Measurements from ENCODE around the gene PHYKPL. TPM values are rescaled to one million over a fixed set of nuclear protein-coding genes. Genes with fewer than 3 reads are reported as not detected.

PHYKPL gene
- polyA plus RNA-seq, 1 donor (not counting 4 experiments of a cell fraction or from before 2014, with no cell fraction given) = 38.8 TPM

DNA sequence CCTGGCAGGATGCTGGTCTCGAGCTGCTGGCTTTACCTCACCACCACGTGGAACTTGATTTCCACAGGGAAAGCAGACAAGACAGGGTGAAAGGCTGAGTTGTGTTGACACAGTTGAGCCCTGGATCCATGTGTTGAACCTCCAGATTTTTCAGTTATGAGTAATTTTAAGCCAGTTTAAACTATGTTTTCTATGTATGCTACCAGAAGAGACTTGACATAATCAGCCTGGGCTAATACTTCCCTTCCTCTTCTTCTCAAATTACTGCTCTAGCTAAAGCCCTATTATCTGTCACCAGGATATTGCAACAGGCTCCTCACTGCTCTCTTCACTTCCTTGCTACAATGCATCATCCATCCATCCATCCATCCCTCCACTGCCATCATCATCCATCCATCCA, 12.0 kb upstream of the PHYKPL start:
- no peak overlapping the region for H3K9ac ChIP-seq (ENCODE audit: control insufficient read depth, extremely low read depth, insufficient read depth, low read length)
- no peaks in the 10 kb centered on the region for H4K20me1 ChIP-seq (ENCODE audit: control insufficient read depth, extremely low read depth, insufficient read depth, low read length)
- peaks cover 4% of the 10 kb centered on the region for H3K4me1 ChIP-seq (ENCODE audit: control insufficient read depth, extremely low read depth, insufficient read depth, low read length)
- DNase-seq (ENCODE audit: low read depth, low spot score) (no peak), FAIRE-seq (no peak)
- TF ChIP-seq, protein P1, sequence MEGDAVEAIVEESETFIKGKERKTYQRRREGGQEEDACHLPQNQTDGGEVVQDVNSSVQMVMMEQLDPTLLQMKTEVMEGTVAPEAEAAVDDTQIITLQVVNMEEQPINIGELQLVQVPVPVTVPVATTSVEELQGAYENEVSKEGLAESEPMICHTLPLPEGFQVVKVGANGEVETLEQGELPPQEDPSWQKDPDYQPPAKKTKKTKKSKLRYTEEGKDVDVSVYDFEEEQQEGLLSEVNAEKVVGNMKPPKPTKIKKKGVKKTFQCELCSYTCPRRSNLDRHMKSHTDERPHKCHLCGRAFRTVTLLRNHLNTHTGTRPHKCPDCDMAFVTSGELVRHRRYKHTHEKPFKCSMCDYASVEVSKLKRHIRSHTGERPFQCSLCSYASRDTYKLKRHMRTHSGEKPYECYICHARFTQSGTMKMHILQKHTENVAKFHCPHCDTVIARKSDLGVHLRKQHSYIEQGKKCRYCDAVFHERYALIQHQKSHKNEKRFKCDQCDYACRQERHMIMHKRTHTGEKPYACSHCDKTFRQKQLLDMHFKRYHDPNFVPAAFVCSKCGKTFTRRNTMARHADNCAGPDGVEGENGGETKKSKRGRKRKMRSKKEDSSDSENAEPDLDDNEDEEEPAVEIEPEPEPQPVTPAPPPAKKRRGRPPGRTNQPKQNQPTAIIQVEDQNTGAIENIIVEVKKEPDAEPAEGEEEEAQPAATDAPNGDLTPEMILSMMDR (optimal IDR thresholded peaks at IDR 0.05 in 1 of 3, IDR thresholded peaks at IDR 0.05 in 1 of 3, conservative IDR thresholded peaks at IDR 0.05 in 1 of 3; ENCODE audit: extremely low read depth in 1 of 3, insufficient read depth in 2 of 3, low read length in 3 of 3) = no peak
- no peak for TF ChIP-seq EZH2 (IDR thresholded peaks at IDR 0.05; ENCODE audit: low read length)
- H3K4me3 ChIP-seq (ENCODE audit: control insufficient read depth in 2 of 3, extremely low read depth in 1 of 3, insufficient read depth in 2 of 3, low read depth in 1 of 3, low read length in 3 of 3) = no peak overlapping the region
- dilution Hi-C loops (cut with MboI; ENCODE audit: extremely low pct_ligation_motif_present, low sequenced_read_pairs) = no loop called here
- H3K4me2 ChIP-seq (ENCODE audit: control insufficient read depth, extremely low read depth, insufficient read depth, low read depth, low read length) = no peak overlapping the region
- no peaks in the 10 kb centered on the region for H3K9me1 ChIP-seq (ENCODE audit: control insufficient read depth, extremely low read depth, insufficient read depth, low read length)
- no peak overlapping the region for H2AFZ ChIP-seq (ENCODE audit: control insufficient read depth, low read length)
- H3K79me2 ChIP-seq (ENCODE audit: control insufficient read depth, insufficient read depth, low read length) = no peaks in the 10 kb centered on the region
- no peaks in the 10 kb centered on the region for H3K36me3 ChIP-seq (ENCODE audit: control insufficient read depth in 2 of 2, extremely low read depth in 1 of 2, insufficient read depth in 2 of 2, low read length in 2 of 2)
- peaks cover 7% of the 10 kb centered on the region for H3K27me3 ChIP-seq (ENCODE audit: control insufficient read depth, extremely low read depth, insufficient read depth, low read length)
- no peaks in the 10 kb centered on the region for H3K9me3 ChIP-seq (ENCODE audit: control insufficient read depth, low read depth, low read length)
- H3K27ac ChIP-seq (ENCODE audit: control insufficient read depth, insufficient read depth, low read length) = no peak overlapping the region

DNA sequence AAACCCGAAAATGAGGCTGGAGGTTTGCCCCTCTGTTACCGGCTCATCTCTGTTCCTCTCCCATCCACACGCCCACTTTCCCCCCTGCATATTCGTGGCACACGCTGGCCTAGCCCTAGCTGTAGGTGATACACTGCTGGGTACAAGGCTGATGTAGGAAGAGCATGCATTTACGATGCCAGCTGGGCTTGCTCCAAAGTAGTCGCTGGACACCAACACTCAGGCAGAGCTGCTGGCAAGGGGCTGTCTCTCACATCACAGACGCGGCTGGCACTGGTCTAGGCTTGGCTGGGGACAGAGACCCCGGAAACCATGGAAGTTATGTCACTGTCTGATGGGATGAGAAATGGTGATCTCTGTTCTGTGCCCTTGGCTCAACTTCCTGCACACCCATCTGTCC, 9.8 kb upstream of the PHYKPL start:
- FAIRE-seq (no peak), DNase-seq (ENCODE audit: low read depth, low spot score) (no peak)
- TF ChIP-seq, protein P1 (optimal IDR thresholded peaks at IDR 0.05 in 1 of 3, IDR thresholded peaks at IDR 0.05 in 1 of 3, conservative IDR thresholded peaks at IDR 0.05 in 1 of 3; ENCODE audit: extremely low read depth in 1 of 3, insufficient read depth in 2 of 3, low read length in 3 of 3) = no peak
- TF ChIP-seq EZH2 (IDR thresholded peaks at IDR 0.05; ENCODE audit: low read length) = no peak
- peaks cover 7% of the 10 kb centered on the region for H3K27me3 ChIP-seq (ENCODE audit: control insufficient read depth, extremely low read depth, insufficient read depth, low read length)
- H3K4me3 ChIP-seq (ENCODE audit: control insufficient read depth in 2 of 3, extremely low read depth in 1 of 3, insufficient read depth in 2 of 3, low read depth in 1 of 3, low read length in 3 of 3) = no peak overlapping the region
- H3K27ac ChIP-seq (ENCODE audit: control insufficient read depth, insufficient read depth, low read length) = no peak overlapping the region
- no peaks in the 10 kb centered on the region for H3K9me3 ChIP-seq (ENCODE audit: control insufficient read depth, low read depth, low read length)
- no peak overlapping the region for H3K4me2 ChIP-seq (ENCODE audit: control insufficient read depth, extremely low read depth, insufficient read depth, low read depth, low read length)
- H3K79me2 ChIP-seq (ENCODE audit: control insufficient read depth, insufficient read depth, low read length) = no peaks in the 10 kb centered on the region
- no peaks in the 10 kb centered on the region for H3K9me1 ChIP-seq (ENCODE audit: control insufficient read depth, extremely low read depth, insufficient read depth, low read length)
- H3K9ac ChIP-seq (ENCODE audit: control insufficient read depth, extremely low read depth, insufficient read depth, low read length) = no peak overlapping the region
- H3K4me1 ChIP-seq (ENCODE audit: control insufficient read depth, extremely low read depth, insufficient read depth, low read length) = peaks cover 9% of the 10 kb centered on the region
- dilution Hi-C loops (cut with MboI; ENCODE audit: extremely low pct_ligation_motif_present, low sequenced_read_pairs) = no loop called here
- no peaks in the 10 kb centered on the region for H4K20me1 ChIP-seq (ENCODE audit: control insufficient read depth, extremely low read depth, insufficient read depth, low read length)
- H2AFZ ChIP-seq (ENCODE audit: control insufficient read depth, low read length) = no peak overlapping the region
- H3K36me3 ChIP-seq (ENCODE audit: control insufficient read depth in 2 of 2, extremely low read depth in 1 of 2, insufficient read depth in 2 of 2, low read length in 2 of 2) = no peaks in the 10 kb centered on the region
